Limb (tissue), 2 donors: ENCODE data around the gene ANKRD34C.
A peak's percentile ranks its signal among the peaks of the same experiment; 100 is the strongest.

Experiments used
- DNase-seq, 2 donors: peaks; one replicate each; pipeline ENCODE4 v3.0.0-alpha.2; 2016; ENCODE audit errors: extremely low spot score in 2 of 2

Gene ANKRD34C

DNA sequence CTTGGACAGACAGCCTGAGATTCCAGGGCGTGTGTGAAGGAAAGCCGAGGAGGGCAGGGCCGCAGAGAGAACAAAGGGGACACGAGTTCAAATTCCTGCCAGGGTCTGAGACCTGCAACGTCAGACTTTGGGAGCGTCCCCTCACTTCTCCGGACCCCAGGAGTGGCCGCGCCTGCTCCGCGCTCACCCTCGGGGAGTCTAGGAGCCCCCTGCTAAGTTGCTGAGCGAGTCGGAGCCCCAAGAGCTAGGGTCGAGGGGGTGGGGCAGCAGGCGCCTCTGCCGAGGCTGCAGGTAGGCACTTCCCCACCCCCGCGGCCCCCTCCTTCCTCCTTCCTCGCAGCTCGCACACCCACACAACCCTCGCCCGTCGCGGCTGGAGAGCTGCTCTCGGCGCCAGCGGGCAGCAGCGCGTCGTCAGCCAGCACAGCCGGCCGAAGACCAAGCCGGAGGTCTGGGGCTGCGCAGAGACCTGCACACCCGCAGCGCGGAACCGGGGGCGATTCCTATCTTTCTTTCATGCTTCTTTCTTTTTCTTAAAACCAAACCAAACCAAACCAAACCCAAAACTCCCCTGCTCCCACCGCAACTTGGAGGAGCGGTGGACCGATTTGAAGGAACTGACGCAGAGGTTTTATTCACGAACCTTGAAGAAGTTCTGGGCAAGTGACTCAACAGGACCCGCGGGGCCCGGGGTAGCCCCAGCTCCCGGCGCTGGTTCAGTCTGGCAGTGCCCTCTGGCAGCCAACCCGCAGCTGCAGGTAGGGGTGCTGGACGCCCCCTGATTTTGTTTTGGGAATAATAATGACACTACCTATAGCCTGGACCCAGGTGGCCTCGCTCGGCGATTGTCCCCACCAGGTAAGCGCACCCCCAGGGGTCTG lies at the start of gene ANKRD34C:
TSS of gene ANKRD34C (plus strand) at position 352 of the 881 bp plus-strand sequence. CDS start 10,563 bp downstream, outside the sequence.
- DNase-seq: peak in 1 of 2 donors; percentile 36

DNA sequence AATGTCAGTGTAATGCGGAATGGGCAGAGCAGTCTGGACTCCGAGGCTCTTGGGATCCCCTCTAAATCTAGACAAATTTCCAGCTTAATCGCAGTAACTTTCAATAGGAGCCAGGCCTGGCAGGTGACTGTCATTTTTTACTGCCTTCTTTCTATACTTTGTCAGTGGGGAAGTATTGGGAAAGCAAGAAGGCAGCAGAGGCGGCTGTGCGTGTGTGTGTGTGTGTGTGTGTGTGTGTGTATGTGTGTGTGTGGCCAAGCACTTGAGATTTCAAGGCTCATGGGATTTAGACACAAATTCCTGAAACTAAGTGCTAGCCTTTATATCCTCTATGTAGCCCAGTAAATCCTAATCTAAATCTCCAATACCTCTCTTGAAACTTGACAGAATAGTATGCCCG lies 49.3 kb upstream of the ANKRD34C start:
- DNase-seq: no peak

DNA sequence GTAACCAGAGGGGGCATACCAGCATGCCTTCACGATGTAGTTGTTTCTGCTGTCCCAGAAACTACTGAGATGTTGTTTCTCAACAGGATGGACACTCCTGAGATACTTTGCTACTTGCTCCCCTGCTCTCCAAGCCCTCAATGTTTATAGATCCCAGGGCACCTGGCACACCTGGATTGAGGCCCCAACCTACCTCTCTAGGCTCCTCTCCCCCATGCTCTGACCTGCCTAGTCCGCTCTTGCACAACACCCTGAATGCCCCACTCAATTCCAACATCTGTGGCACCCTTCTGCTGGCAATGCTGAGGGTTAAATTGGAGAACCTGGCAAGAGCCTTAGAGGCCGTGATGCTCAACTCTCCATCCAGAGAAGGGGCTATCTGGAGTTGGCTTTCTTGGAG lies 42.5 kb upstream of the ANKRD34C start:
- no peak for DNase-seq

DNA sequence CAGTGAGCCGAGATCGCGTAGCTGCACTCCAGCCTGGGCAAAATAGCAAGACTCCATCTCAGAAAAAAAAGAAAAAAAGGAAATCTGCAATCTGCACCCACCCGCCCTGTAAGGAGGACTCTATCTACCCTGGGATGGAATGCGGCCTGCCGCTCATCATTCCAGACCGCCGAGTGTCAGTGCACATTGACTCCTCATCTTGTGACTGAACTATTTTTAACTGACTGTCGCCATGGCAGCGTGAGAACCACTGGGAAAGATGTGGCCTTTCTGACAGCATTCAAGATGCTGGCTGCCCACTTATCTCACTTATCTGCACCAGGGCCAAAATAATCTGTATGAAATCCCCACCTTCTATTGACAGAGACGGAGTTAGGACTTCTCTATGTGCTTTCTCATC lies 38.8 kb upstream of the ANKRD34C start:
- no peak for DNase-seq

DNA sequence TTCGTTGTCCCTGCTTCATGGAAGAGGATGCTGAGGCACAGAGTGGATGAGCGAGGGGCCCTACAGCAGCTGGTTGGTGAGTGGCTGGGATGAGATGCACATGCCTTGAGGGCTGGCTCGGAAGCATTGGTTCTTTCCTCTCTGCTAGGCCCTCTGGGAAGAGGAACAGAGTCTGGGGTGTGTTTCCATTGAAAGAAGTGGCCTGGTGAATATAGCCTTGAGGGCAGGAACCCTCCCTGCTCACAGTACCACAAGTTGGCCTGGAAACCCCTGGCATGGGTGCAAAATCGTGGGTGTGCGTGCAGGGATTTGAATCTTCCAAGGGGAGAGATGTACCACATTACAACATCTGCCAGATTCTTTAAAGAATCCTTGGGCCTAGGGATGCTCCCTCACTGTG lies 37.6 kb upstream of the ANKRD34C start:
- no peak for DNase-seq

DNA sequence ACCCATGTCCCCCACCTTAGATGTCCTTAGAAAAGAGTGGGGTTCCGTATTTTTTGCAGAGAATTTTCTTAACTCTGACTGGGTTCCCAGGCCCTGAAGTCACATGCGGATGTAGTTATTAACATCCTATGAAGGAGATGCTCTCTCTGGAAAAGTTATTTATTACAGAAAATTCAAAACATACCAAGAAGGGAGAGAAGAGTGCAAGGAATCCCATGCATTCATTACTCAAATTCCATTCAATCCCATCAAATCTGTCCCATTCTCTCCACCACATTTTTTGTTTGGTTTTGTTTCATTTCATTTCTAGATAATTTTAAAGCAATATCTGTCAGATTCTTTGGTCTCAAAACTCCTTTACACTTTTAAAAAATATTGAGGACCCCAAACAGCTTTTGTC lies 34.3 kb upstream of the ANKRD34C start:
- no peak for DNase-seq

DNA sequence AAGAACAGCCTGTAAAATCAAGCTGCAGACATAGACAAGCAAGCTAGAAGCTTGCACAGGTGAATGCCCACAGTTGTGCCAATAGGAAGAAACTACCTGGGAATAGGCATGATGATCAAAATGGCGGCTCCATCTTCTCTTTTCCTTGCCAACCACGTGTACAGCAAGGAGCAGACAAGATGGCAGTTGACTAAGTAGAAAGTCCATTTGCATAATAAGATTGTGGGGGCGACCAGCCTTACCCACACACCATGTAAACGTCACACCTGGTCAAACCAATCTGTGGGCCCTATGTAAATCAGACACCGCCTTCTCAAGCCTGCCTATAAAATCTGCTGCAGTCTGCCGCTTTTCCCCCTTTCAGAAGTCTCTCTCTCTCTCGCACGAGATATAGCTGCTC lies 25.1 kb upstream of the ANKRD34C start:
- no peak for DNase-seq

DNA sequence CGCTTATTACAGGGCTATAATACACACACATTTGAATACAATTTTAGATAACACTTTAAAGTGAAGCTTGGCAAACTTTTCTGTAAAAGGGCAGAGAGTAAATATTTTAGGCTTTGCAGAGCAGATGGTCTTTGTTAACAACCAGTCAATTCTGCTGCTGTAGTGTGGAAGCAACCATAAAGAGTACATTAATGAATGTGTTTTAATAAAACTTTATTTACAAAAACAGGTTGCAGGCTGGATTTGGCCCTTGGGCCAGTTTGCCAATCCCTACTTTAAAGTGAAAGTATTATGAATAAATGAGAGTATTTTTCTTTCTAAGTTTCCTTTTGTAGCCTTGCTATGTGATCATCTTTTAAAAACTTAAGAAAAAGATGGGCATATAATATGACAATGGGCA lies 20.7 kb upstream of the ANKRD34C start:
- no peak for DNase-seq

DNA sequence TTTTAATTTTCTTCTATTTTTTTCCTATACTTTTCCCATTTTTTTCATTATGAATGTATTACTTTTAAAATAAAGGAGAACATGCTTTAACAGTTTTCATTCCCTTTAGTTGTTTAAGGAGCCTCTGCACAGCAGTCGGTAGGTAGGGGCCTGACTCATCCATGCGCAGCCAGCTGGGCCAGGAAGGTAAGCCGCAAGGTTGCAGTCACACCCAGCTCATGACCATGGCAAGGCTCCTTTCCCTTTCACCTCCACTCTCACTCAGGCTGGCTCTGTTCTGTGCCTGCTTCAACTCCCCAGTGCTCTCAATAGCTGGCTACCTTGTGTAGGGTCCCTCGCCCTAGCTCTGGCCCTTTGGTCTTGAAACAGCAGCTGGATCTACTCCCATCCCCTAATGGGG lies 17.4 kb upstream of the ANKRD34C start:
- DNase-seq: no peak

DNA sequence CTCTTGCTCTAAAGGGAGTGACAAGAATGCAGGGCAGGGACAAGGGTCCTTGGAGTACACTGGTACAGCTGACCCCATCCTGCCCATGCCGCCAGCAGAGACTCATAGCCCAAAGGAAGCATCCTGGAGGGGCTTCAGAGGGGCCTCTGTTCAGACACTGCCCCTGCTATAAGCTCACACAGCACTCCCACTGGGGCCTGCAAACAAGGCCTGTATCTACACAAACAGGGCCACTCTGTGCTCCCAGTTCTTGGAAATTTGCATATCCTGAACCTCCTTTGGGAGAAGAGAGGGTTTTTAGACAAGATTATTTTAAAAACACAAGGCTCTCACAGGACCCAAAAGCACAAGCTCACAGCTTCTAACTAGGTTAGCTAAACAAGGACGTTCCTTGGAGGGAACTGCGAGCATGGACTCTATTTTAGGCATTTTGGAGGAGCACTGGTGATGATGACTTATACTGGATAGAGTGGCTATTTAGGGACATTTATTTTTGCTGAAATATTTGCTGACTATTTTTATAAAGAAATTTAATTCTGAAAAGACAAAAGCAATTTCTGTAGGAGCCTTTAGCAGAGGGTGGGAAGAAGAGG lies 16.4 kb upstream of the ANKRD34C start:
- DNase-seq: no peak

DNA sequence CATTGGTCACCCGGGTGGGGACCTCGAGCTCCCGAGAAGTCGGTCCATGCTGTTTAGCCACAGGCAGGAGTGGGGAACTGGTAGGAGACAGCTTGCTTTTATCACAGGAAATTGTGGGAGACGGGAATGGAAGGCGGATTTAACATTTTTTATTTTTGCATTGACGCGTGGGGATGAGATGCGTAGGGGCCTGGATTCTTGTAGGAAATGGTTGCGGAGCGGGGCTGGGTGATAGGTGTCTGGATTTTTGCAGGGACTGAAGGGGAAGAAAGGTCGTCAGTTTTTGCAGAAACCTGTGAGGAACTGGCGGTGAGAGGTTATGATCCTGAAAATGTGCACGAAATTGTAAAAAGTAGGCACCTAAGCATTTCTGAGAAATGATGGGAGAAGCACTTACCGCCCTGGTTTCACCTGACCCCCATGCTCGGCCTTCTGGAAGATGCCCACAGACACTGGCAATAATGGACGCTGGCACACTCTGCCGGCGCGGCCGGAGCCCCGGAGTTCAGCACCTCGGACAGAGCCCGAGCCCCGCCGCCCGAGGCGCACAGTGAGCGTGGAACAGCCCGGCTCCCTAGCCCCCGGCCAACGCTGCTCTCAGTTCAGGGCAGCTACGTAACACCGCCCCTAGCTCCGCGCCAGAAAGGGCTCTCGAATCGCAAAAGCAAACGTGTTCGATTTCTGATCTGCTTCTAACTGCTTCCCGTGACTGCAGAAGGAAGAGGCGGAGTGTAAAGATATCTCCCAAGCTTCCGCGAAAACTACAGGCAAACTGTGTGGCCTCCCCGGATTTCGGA lies 928 bp downstream of the ANKRD34C start:
- DNase-seq: peak; percentile 51 to 84

DNA sequence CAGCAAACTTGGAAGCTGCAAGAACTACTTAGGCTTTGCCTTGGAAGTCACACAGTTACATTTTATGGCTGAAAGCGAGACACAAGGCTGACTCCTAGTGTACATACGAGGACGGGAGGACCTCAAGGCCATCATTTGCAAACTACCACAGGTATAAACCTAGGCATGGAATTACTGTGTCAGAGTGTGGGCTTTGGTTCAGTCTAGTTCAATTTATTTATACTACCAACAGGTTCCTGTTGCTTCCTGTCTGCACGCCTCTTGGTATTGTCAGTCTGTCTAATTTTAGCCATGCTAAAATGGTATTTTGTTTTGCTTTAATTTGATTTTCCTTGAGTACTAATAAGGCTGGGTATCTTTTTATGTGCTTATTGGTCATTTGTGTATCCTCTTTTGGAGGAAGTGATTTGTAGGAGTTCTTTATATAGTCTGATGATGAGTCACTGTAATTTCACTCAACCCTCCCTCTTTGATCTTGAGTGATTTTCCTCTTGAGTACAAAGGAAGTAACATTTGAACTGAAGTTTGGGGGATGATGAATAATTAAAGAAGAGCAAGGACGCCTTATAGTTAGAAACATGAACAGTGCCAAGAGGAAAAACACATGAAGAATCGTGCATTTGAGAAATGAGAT lies 8.2 kb downstream of the ANKRD34C start:
- no peak for DNase-seq

DNA sequence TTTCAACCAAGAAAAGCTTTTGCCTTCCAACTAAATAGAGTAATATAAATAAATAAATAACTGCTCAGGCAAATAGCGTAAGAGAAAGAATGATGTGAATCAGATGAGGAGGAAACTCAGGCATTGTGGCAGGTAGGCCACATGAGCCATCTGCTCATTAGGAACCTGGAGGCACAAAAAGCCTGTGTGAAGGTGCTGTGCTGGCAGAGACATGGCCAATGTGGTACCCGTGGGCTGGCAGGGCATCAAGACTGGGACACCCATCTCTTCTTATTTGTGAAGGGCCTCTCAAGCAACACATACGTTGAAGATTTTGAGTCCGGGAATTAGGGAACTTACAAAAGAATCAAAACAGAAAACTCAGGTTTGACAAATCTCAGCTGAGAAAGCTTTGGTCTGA lies 9.5 kb downstream of the ANKRD34C start:
- DNase-seq: no peak

DNA sequence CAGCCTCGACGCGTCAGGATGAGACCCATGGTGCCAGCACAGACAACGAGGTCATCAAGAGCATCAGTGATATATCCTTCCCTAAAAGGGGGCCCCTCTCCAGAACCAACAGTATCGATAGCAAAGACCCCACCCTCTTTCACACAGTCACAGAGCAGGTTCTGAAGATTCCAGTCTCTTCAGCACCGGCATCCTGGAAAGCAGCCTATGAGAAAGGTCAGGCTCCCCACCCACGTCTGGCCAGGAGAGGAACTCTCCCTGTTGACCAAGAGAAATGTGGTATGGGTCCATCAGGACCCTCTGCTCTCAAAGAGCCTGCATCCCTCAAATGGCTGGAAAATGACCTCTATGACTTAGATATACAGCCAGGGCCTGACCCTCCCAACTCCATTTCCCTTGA lies 11.6 kb downstream of the ANKRD34C start:
- no peak for DNase-seq

DNA sequence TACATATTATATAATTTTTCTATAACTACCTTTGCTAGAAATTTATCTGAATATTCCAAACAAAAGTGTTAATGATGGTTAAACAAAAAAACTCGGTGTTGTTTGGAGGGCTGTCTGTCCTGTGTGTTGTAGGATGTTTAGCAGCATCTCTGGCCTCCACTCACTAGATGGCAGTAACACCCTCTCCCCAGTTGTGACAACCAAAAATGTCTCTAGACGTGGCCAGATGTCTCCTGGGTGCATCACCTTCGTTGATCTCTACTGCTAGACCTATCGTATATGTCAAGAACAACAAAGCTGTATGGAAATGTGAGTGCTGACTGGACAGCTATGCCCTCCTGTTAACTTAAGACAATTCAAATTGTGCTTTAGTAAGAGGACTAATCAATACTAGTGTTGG lies 14.1 kb downstream of the ANKRD34C start:
- DNase-seq: no peak

DNA sequence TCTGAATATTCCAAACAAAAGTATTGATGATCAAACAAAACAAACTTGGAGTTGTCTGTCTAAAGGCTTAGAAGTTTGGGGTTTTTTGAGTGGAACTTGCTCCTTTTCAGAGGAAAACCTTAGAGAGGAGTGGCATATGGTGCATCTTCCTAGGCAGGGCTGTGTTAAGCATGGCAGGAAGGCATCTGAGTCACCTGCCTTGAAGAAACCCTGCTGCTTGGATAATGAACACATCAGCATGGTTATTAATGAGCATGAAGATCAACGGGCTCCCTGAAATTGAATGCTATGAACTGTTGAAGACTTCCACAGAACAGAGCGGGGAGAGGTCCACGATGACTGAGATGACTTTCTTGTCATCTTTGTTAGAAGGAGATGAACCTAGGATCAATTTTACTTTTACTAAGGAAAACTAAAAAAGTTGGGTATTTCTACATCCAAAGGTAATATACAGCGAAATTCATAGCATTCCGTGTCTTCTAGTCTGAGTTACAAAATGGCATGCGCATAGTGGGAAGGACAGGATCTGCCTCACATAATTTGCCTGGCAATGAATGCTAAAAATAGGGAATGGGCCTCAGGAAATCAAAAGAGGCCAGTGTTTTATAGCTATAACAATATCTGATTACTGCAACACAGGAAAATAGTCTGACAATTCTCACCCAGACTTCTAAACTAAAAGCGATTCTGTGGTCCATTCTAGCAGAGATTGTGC lies 16.8 kb downstream of the ANKRD34C start:
- DNase-seq: no peak

DNA sequence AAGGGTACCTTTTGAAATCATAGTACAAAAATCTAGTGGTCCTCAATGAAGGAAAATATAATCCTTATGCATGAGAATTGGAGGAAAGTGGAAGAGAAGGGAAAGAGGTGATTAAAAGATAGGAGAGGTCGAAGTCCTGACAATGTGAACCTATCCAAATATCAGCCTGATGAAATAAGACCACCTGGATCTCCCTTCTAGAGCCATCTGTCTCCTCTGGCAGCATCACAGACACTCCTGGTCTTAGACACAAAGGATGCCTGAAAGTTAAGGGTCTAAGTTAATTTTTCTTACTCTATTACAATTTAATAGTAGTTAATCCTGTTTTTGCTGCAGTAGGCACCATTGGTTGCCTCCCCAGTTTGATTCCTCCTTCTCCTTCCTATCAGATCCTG lies 17.3 kb downstream of the ANKRD34C start:
- no peak for DNase-seq

DNA sequence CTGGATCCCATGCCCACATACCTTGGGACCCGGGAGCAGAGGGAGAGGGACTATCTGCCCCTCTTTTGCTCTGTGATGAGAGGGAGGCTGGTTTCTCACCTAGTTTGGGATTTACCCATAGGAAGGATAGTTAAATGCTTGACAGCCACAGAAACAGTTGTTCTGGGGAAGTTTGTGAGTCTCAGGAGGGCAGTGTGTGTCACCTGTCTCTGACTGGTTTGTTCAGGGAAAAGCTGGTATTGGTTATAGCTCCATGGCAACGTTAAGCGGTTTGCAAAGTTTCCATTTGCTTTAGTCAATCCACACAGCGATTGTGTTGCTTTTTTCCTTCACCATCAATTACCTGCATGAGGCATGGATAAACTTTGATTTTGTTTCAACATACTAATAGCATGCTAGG lies 24.7 kb downstream of the ANKRD34C start:
- DNase-seq: no peak

DNA sequence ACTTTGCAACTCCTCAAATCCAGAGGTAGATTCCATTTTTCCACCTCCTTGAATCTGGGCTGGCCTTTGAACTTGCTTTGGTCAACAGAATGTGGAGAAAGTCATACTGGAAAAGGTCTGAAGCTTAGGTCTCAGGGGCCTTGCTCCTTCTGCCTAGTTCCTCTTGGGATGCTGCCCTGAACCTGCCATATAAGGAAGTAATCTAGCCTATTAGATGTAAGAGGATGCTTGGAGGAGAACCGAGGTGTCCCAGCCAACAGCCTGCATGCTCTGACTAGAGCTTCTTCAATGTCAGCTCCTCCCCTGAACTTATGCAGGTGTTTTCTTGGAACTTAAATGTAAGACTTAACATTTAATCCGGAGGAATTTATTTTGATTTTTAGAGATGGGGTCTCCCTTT lies 26.4 kb downstream of the ANKRD34C start:
- DNase-seq: no peak

DNA sequence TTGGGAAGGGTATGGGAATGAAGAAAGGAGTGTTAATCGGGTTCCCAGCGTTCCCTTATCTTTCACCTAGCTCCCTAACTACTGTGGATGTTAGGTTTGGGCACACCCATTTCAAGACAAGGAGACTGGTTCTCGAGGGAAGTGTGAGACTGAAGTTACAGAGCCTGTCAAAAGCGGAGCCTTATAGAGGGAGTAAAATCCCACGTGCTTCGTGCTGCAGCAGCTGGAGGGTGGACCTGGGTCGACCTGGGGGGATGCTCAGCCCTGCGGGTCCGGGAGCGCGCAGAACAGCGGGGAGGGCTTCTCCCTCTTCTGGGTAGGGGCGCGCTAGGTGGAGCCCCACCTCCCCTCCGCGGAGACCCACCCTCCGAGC lies 28.1 kb downstream of the ANKRD34C start:
- peak in 1 of 2 donors; percentile 15 for DNase-seq
